GM23338 (cell line): ENCODE data around the gene R3HCC1L. TPM values are rescaled to one million over a fixed set of nuclear protein-coding genes. Genes with fewer than 3 reads are reported as not detected.

Experiments
- ATAC-seq: fragments of 200-7000 bp; cut with Tn5 transposase; 3 replicates; pipeline ENCODE4 v1.9.1; 2020
- DNase-seq: peaks from one replicate; pipeline ENCODE4 v3.0.0-alpha.2; 2015; ENCODE audit warnings: low spot score
- H2AFZ ChIP-seq: fragments of 200-600 bp; sonication (generic); 2 replicates; pipeline ENCODE4 v1.8.0; 2016; ENCODE audit warnings: antibody characterized with exemption, mild to moderate bottlenecking, moderate library complexity
- H3F3A ChIP-seq: fragments of 200-600 bp; sonication (generic); replicated peaks from 2 replicates; pipeline ENCODE4 v1.8.0; 2017; ENCODE audit warnings: antibody characterized with exemption, mixed run types, low read depth
- H3K27ac ChIP-seq: fragments of 200-600 bp; sonication (generic); 2 replicates; pipeline ENCODE4 v1.6.1; 2016; ENCODE audit warnings: low read depth
- H3K27me3 ChIP-seq: fragments of 200-600 bp; sonication (generic); 2 replicates; pipeline ENCODE4 v1.8.0; 2016; ENCODE audit warnings: mild to moderate bottlenecking, mixed run types, moderate library complexity; ENCODE audit not compliant: insufficient read depth
- H3K36me3 ChIP-seq: fragments of 200-600 bp; sonication (generic); 2 replicates; pipeline ENCODE4 v1.8.0; 2016; ENCODE audit warnings: mild to moderate bottlenecking; ENCODE audit not compliant: insufficient read depth
- H3K4me1 ChIP-seq: fragments of 200-600 bp; sonication (generic); 2 replicates; pipeline ENCODE4 v1.8.0; 2016; ENCODE audit warnings: mild to moderate bottlenecking, moderate library complexity; ENCODE audit not compliant: insufficient read depth
- H3K4me2 ChIP-seq: fragments of 200-600 bp; sonication (generic); 2 replicates; pipeline ENCODE4 v1.7.1; 2017; ENCODE audit warnings: mixed run types
- H3K4me3 ChIP-seq: fragments of 200-600 bp; sonication (generic); 2 replicates; pipeline ENCODE4 v1.6.1; 2016; ENCODE audit warnings: mixed run types
- H3K79me2 ChIP-seq: fragments of 200-600 bp; sonication (generic); replicated peaks from 2 replicates; pipeline ENCODE4 v1.8.0; 2017; ENCODE audit warnings: mild to moderate bottlenecking; ENCODE audit not compliant: insufficient read depth
- H3K9me2 ChIP-seq: fragments of 200-600 bp; sonication (generic); 2 replicates; pipeline ENCODE4 v1.8.0; 2017; ENCODE audit not compliant: insufficient read depth
- H4K20me1 ChIP-seq: fragments of 200-600 bp; sonication (generic); replicated peaks from 2 replicates; pipeline ENCODE4 v1.8.0; 2017; ENCODE audit warnings: mild to moderate bottlenecking; ENCODE audit not compliant: insufficient read depth
- H3K27ac Mint-ChIP-seq: 2 replicates; pipeline ENCODE4 v1.8.0; 2020; ENCODE audit warnings: inconsistent platforms, mild to moderate bottlenecking, moderate library complexity, mixed read lengths
- H3K27me3 Mint-ChIP-seq: 3 replicates; pipeline ENCODE4 v1.8.0; 2022; ENCODE audit warnings: low read depth, mild to moderate bottlenecking, moderate library complexity, mixed read lengths, inconsistent platforms; ENCODE audit not compliant: insufficient read depth, poor library complexity
- H3K36me3 Mint-ChIP-seq: 3 replicates; pipeline ENCODE4 v1.8.0; 2021; ENCODE audit warnings: low read depth, mild to moderate bottlenecking, inconsistent platforms, moderate library complexity, mixed read lengths
- H3K4me1 Mint-ChIP-seq: 3 replicates; pipeline ENCODE4 v1.8.0; 2020; ENCODE audit warnings: mild to moderate bottlenecking, inconsistent platforms, mixed read lengths
- H3K4me3 Mint-ChIP-seq: 3 replicates; pipeline ENCODE4 v1.8.0; 2021; ENCODE audit warnings: moderate library complexity, mild to moderate bottlenecking, inconsistent platforms, mixed read lengths
- H3K9me3 Mint-ChIP-seq: 3 replicates; pipeline ENCODE4 v1.8.0; 2020; ENCODE audit warnings: moderate library complexity, mild to moderate bottlenecking, inconsistent platforms, mixed read lengths
- CREB1 ChIP-seq: fragments of 250-450 bp; sonication (Bioruptor Pico); IDR thresholded peaks from 2 replicates; pipeline ENCODE4 v1.5.0; 2020; ENCODE audit warnings: low read depth, mild to moderate bottlenecking, moderate library complexity
- CTCF ChIP-seq, 2 experiments: fragments of 200-600 bp in 1 of 2; sonication (generic) in 1 of 2; conservative IDR thresholded peaks; 2 replicates each; pipeline versions ENCODE4 v1.5.1 to v1.6.1; 2016 to 2017; ENCODE audit warnings: antibody characterized with exemption in 2 of 2, low read depth in 2 of 2, mild to moderate bottlenecking in 2 of 2, moderate library complexity in 1 of 2
- EZH2 ChIP-seq: fragments of 200-600 bp; sonication (generic); IDR thresholded peaks from one replicate; pipeline ENCODE4 v1.8.0; 2017; ENCODE audit warnings: antibody characterized with exemption, mild to moderate bottlenecking, low read depth; ENCODE audit not compliant: unreplicated experiment
- EZH2phosphoT487 ChIP-seq: fragments of 200-600 bp; sonication (generic); IDR thresholded peaks from one replicate; pipeline ENCODE4 v1.8.1; 2018; ENCODE audit warnings: antibody characterized with exemption; ENCODE audit not compliant: unreplicated experiment
- JUNB ChIP-seq: IDR thresholded peaks from one replicate; pipeline ENCODE4 v1.6.1; 2016; ENCODE audit warnings: antibody characterized with exemption; ENCODE audit not compliant: unreplicated experiment
- NANOG ChIP-seq: IDR thresholded peaks from 2 replicates; pipeline ENCODE4 v1.6.1; 2016; ENCODE audit warnings: antibody characterized with exemption, borderline replicate concordance
- POLR2AphosphoS5 ChIP-seq: IDR thresholded peaks from 2 replicates; pipeline ENCODE4 v1.6.1; 2016; ENCODE audit warnings: antibody characterized with exemption, low read depth
- REST ChIP-seq: IDR thresholded peaks from one replicate; pipeline ENCODE4 v1.6.1; 2018; ENCODE audit warnings: antibody characterized with exemption; ENCODE audit not compliant: unreplicated experiment
- STAT1 ChIP-seq: IDR thresholded peaks from one replicate; pipeline ENCODE4 v1.6.1; 2016; ENCODE audit warnings: antibody characterized with exemption; ENCODE audit not compliant: unreplicated experiment
- ZNF114 ChIP-seq: fragments of 250-450 bp; sonication (Bioruptor Pico); IDR thresholded peaks from 2 replicates; pipeline ENCODE4 v1.5.0; 2020; ENCODE audit warnings: mild to moderate bottlenecking, moderate library complexity
- ZNF331 ChIP-seq: fragments of 250-450 bp; sonication (Bioruptor Pico); IDR thresholded peaks from 2 replicates; pipeline ENCODE4 v1.5.0; 2020; ENCODE audit warnings: low read depth, mild to moderate bottlenecking, moderate library complexity
- ZNF462 ChIP-seq: fragments of 250-450 bp; sonication (Bioruptor Pico); IDR thresholded peaks from 2 replicates; pipeline ENCODE4 v1.5.0; 2020; ENCODE audit warnings: mild to moderate bottlenecking, moderate library complexity
- polyA plus RNA-seq: library from polyadenylated mRNA; unstranded; fragments of >200 nt; fragmentation: Nextera tagmentation; extraction: Ambion mirVana; gene quantifications from 2 replicates; pipeline ENCODE4 v1.2.1, GENCODE V29; 2016
- total RNA-seq: library from RNA; depleted of rRNA; stranded (reverse); fragments of >200 nt; shearing (Covaris generic); gene quantifications from 2 replicates; pipeline ENCODE4 v1.2.3, GENCODE V29; 2014

The R3HCC1L gene
- total and polyA plus RNA-seq, 2 experiments from 2014 or later: 9.3 to 15.8 TPM

- no peak overlapping the region for H3K4me3 ChIP-seq
- H3K36me3 Mint-ChIP-seq: peaks cover 12% of the 10 kb centered on the region; the same call in 2 of the 3 replicates
- H3K9me2 ChIP-seq: no peaks in the 10 kb centered on the region
- H3K4me1 Mint-ChIP-seq: peaks cover 10% of the 10 kb centered on the region; the same call in 2 of the 3 replicates
- peaks cover 14% of the 10 kb centered on the region; the same call in 1 of the 2 replicates for H4K20me1 ChIP-seq
- no peak overlapping the region for H3K27ac ChIP-seq
- peaks cover 9% of the 10 kb centered on the region; the same call in 1 of the 3 replicates for H3K9me3 Mint-ChIP-seq
- no peak overlapping the region for H2AFZ ChIP-seq
- no peaks in the 10 kb centered on the region for H3K36me3 ChIP-seq
- no peak overlapping the region for H3K27ac Mint-ChIP-seq
- H3K4me1 ChIP-seq: no peaks in the 10 kb centered on the region
- no peak overlapping the region for H3K4me2 ChIP-seq
- DNase-seq (no peak), ATAC-seq (no peak)
- no peaks in the 10 kb centered on the region for H3K27me3 ChIP-seq
- no peak overlapping the region for H3K4me3 Mint-ChIP-seq
- TF ChIP-seq STAT1 (no peak), CREB1 (CRISPR knock-in tag) (no peak), JUNB (no peak), ZNF331 (CRISPR knock-in tag) (no peak), NANOG (no peak), ZNF462 (CRISPR knock-in tag) (no peak), REST (no peak), EZH2 (no peak), ZNF114 (CRISPR knock-in tag) (no peak), EZH2phosphoT487 (no peak), POLR2AphosphoS5 (no peak), CTCF (conservative IDR thresholded peaks at IDR 0.05; ENCODE audit: low read depth in 2 of 2) (no peak)
- H3K27me3 Mint-ChIP-seq: no peaks in the 10 kb centered on the region
- no peaks in the 10 kb centered on the region for H3F3A ChIP-seq
- H3K79me2 ChIP-seq: peaks cover 20% of the 10 kb centered on the region
Measured at GRCh38 chr10:98231417-98231816, 97.0 kb downstream of the R3HCC1L start.
